Fibroblast of lung (primary cell): ENCODE results near the gene TMEM51. TPM values are rescaled to one million over a fixed set of nuclear protein-coding genes. Genes with fewer than 3 reads are reported as not detected.

Source experiments
- DNase-seq, 2 donors: peaks; one replicate each; pipeline versions ENCODE4 v3.0.0 to v3.0.0-alpha.2; 2010; ENCODE audit warnings: low read depth in 2 of 2
- H2AFZ ChIP-seq: 2 replicates; pipeline ENCODE4 v1.5.1; 2012; ENCODE audit warnings: low read length, control low read depth, inconsistent platforms
- H3K27ac ChIP-seq: 2 replicates; pipeline ENCODE4 v1.5.1; 2011; ENCODE audit warnings: low read length, control low read depth; ENCODE audit not compliant: insufficient read depth
- H3K27me3 ChIP-seq: 2 replicates; pipeline ENCODE4 v1.5.1; 2011; ENCODE audit warnings: mild to moderate bottlenecking, low read length; ENCODE audit not compliant: control insufficient read depth, insufficient read depth
- H3K36me3 ChIP-seq: 2 replicates; pipeline ENCODE4 v1.5.1; 2011; ENCODE audit warnings: low read length; ENCODE audit not compliant: control insufficient read depth, insufficient read depth
- H3K4me1 ChIP-seq: 2 replicates; pipeline ENCODE4 v1.5.1; 2011; ENCODE audit warnings: low read length; ENCODE audit not compliant: control insufficient read depth, insufficient read depth; ENCODE audit errors: extremely low read depth
- H3K4me2 ChIP-seq: 2 replicates; pipeline ENCODE4 v1.5.1; 2011; ENCODE audit warnings: low read length, control low read depth; ENCODE audit not compliant: insufficient read depth; ENCODE audit errors: extremely low read depth
- H3K4me3 ChIP-seq, 4 experiments: fragments of 200-600 bp in 1 of 4; sonication (generic) in 1 of 4; replicated peaks in 1 of 4; 2 replicates each; pipeline ENCODE4 v1.5.1; 2011 to 2016; ENCODE audit warnings: low read length in 4 of 4, low read depth in 3 of 4, mild to moderate bottlenecking in 3 of 4, control low read depth in 2 of 4, inconsistent platforms in 1 of 4, mixed read lengths in 1 of 4; ENCODE audit not compliant: insufficient read depth in 1 of 4; ENCODE audit errors: control extremely low read depth in 1 of 4
- H3K79me2 ChIP-seq: 2 replicates; pipeline ENCODE4 v1.5.1; 2012; ENCODE audit warnings: mild to moderate bottlenecking, low read length, inconsistent platforms; ENCODE audit not compliant: control insufficient read depth, insufficient read depth
- H3K9ac ChIP-seq: 2 replicates; pipeline ENCODE4 v1.5.1; 2011; ENCODE audit warnings: mild to moderate bottlenecking, low read length, control low read depth; ENCODE audit not compliant: insufficient read depth
- H3K9me3 ChIP-seq: 2 replicates; pipeline ENCODE4 v1.5.1; 2012; ENCODE audit warnings: low read depth, low read length; ENCODE audit not compliant: control insufficient read depth, insufficient read depth
- H4K20me1 ChIP-seq: 2 replicates; pipeline ENCODE4 v1.5.1; 2011; ENCODE audit warnings: low read length; ENCODE audit not compliant: control insufficient read depth, insufficient read depth; ENCODE audit errors: extremely low read depth
- EZH2 ChIP-seq: IDR thresholded peaks from 2 replicates; pipeline ENCODE4 v1.5.1; 2012; ENCODE audit warnings: low read length, control low read depth, mild to moderate bottlenecking; ENCODE audit errors: missing control alignments
- polyA plus RNA-seq, 2 donors: library from polyadenylated mRNA; depleted of rRNA in 1 of 2; stranded (reverse) in 1 of 2; unstranded in 1 of 2; fragments of >200 nt; gene quantifications; 2 replicates each; pipeline ENCODE4 v1.2.1, GENCODE V29; 2011 to 2012; ENCODE audit warnings: missing spikeins in 1 of 2
- total RNA-seq: library from RNA; depleted of rRNA; stranded (reverse); fragments of >200 nt; gene quantifications from 2 replicates; pipeline ENCODE4 v1.2.1, GENCODE V29; 2014
- TF ChIP-seq, protein P1 (sequence below), 2 donors: IDR thresholded peaks in 1 of 2; conservative IDR thresholded peaks in 1 of 2; 1 replicate in 1 of 2; 2 replicates in 1 of 2; pipeline ENCODE4 v1.5.1; 2011 to 2012; ENCODE audit warnings: low read length in 2 of 2, control low read depth in 1 of 2, inconsistent platforms in 1 of 2, low read depth in 1 of 2, mild to moderate bottlenecking in 1 of 2

The TMEM51 gene
- total and polyA plus RNA-seq, 2 donors (not counting 1 experiment from before 2014, with no cell fraction given), result 6.1 to 19.0 TPM

GRCh38 chr1:15160626-15161025, 7.1 kb downstream of the TMEM51 start:
- no peak overlapping the region for H2AFZ ChIP-seq
- peaks cover 24% of the 10 kb centered on the region for H3K4me1 ChIP-seq
- H3K27ac ChIP-seq, result no peak overlapping the region
- H3K79me2 ChIP-seq, result peaks cover 39% of the 10 kb centered on the region
- TF ChIP-seq, protein P1, sequence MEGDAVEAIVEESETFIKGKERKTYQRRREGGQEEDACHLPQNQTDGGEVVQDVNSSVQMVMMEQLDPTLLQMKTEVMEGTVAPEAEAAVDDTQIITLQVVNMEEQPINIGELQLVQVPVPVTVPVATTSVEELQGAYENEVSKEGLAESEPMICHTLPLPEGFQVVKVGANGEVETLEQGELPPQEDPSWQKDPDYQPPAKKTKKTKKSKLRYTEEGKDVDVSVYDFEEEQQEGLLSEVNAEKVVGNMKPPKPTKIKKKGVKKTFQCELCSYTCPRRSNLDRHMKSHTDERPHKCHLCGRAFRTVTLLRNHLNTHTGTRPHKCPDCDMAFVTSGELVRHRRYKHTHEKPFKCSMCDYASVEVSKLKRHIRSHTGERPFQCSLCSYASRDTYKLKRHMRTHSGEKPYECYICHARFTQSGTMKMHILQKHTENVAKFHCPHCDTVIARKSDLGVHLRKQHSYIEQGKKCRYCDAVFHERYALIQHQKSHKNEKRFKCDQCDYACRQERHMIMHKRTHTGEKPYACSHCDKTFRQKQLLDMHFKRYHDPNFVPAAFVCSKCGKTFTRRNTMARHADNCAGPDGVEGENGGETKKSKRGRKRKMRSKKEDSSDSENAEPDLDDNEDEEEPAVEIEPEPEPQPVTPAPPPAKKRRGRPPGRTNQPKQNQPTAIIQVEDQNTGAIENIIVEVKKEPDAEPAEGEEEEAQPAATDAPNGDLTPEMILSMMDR (conservative IDR thresholded peaks at IDR 0.05 in 1 of 2, IDR thresholded peaks at IDR 0.05 in 1 of 2; ENCODE audit: low read depth in 1 of 2, low read length in 2 of 2), result no peak
- TF ChIP-seq EZH2, result no peak
- H3K36me3 ChIP-seq, result no peaks in the 10 kb centered on the region
- no peak overlapping the region for H3K4me3 ChIP-seq
- H4K20me1 ChIP-seq, result no peaks in the 10 kb centered on the region
- no peaks in the 10 kb centered on the region for H3K9me3 ChIP-seq
- DNase-seq, result no peak
- H3K9ac ChIP-seq, result no peak overlapping the region
- no peaks in the 10 kb centered on the region for H3K27me3 ChIP-seq
- H3K4me2 ChIP-seq, result no peak overlapping the region

GRCh38 chr1:15167386-15167785, 13.8 kb downstream of the TMEM51 start:
- no peaks in the 10 kb centered on the region for H3K9me3 ChIP-seq
- no peaks in the 10 kb centered on the region for H3K27me3 ChIP-seq
- no peak overlapping the region for H2AFZ ChIP-seq
- peak; percentile 42 to 61 for DNase-seq
- H4K20me1 ChIP-seq, result no peaks in the 10 kb centered on the region
- H3K9ac ChIP-seq, result no peak overlapping the region
- H3K36me3 ChIP-seq, result no peaks in the 10 kb centered on the region
- no peak overlapping the region for H3K27ac ChIP-seq
- H3K4me2 ChIP-seq, result no peak overlapping the region
- TF ChIP-seq EZH2, result no peak
- TF ChIP-seq, protein P1 (conservative IDR thresholded peaks at IDR 0.05 in 1 of 2, IDR thresholded peaks at IDR 0.05 in 1 of 2; ENCODE audit: low read depth in 1 of 2, low read length in 2 of 2), result peak in 1 of 2 donors; percentile 19
- peaks cover 7% of the 10 kb centered on the region for H3K79me2 ChIP-seq
- H3K4me3 ChIP-seq, result no peak overlapping the region
- H3K4me1 ChIP-seq, result peaks cover 17% of the 10 kb centered on the region

DNA sequence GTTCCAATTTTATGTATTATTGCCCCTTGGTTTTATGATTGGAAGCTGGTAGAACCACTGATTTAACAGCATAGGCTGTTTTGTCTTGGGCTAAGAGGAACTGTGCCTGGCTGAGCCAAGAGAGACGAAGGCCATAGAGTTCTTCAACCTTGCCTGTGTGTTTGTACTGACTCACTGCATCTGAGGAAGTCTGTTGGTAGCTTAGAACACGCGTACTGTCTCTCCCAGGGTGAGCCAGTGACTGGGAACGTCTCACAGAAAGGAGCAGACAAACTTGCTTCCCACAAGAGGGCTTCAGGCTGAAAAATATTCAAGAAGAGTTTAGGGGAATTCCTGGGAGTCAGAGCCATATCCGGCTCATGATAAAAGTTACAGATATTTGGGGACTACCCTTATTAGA, 14.9 kb downstream of the TMEM51 start:
- H3K9ac ChIP-seq, result no peak overlapping the region
- H3K4me1 ChIP-seq, result peaks cover 22% of the 10 kb centered on the region

More for the DNA sequence above, 14.9 kb downstream of the TMEM51 start:
- no peak overlapping the region for H3K4me3 ChIP-seq
- DNase-seq, result peak; percentile 65 to 96
- H3K4me2 ChIP-seq, result no peak overlapping the region
- no peaks in the 10 kb centered on the region for H4K20me1 ChIP-seq
- H2AFZ ChIP-seq, result no peak overlapping the region
- no peaks in the 10 kb centered on the region for H3K27me3 ChIP-seq
- TF ChIP-seq, protein P1 (conservative IDR thresholded peaks at IDR 0.05 in 1 of 2, IDR thresholded peaks at IDR 0.05 in 1 of 2; ENCODE audit: low read depth in 1 of 2, low read length in 2 of 2), result no peak
- TF ChIP-seq EZH2, result no peak
- no peaks in the 10 kb centered on the region for H3K36me3 ChIP-seq
- H3K79me2 ChIP-seq, result peaks cover 7% of the 10 kb centered on the region
- H3K27ac ChIP-seq, result peak overlapping the region; percentile 22
- H3K9me3 ChIP-seq, result no peaks in the 10 kb centered on the region
